Cardiac muscle cell (in vitro differentiated cells and primary cell): ENCODE results near the gene GUCY2D. TPM values are rescaled to one million over a fixed set of nuclear protein-coding genes. Genes with fewer than 3 reads are reported as not detected.

Source experiments
- DNase-seq, 2 donors: peaks; one replicate each; pipeline versions ENCODE4 v3.0.0 to v3.0.0-alpha.2; 2010 to 2017; ENCODE audit warnings: low read depth in 1 of 2, low spot score in 1 of 2
- H3K27ac ChIP-seq: fragments of 200-600 bp; sonication (generic); 2 replicates; pipeline ENCODE4 v1.5.1; 2016
- H3K27me3 ChIP-seq: fragments of 200-600 bp; sonication (generic); 2 replicates; pipeline ENCODE4 v1.6.0; 2016; ENCODE audit warnings: control low read depth
- H3K36me3 ChIP-seq: fragments of 200-600 bp; sonication (generic); 2 replicates; pipeline ENCODE4 v1.5.1; 2016; ENCODE audit warnings: control low read depth
- H3K4me1 ChIP-seq: fragments of 200-600 bp; sonication (generic); 2 replicates; pipeline ENCODE4 v1.8.1; 2017; ENCODE audit warnings: low read depth, mild to moderate bottlenecking, mixed run types
- H3K4me3 ChIP-seq: fragments of 200-600 bp; sonication (generic); 2 replicates; pipeline ENCODE4 v1.5.1; 2016; ENCODE audit warnings: mild to moderate bottlenecking
- H3K9me3 ChIP-seq: fragments of 200-600 bp; sonication (generic); 2 replicates; pipeline ENCODE4 v1.5.1; 2017; ENCODE audit warnings: low read depth, mild to moderate bottlenecking, control low read depth
- CTCF ChIP-seq: IDR thresholded peaks from 2 replicates; pipeline ENCODE4 v1.5.1; 2012; ENCODE audit warnings: low read depth, mild to moderate bottlenecking, low read length
- polyA plus RNA-seq: library from polyadenylated mRNA; unstranded; fragments of >200 nt; fragmentation: Nextera tagmentation; extraction: Ambion mirVana; gene quantifications from 2 replicates; pipeline ENCODE4 v1.2.1, GENCODE V29; 2016
- total RNA-seq: library from RNA; depleted of rRNA; stranded (reverse); fragments of >200 nt; gene quantifications from 2 replicates; pipeline ENCODE4 v1.2.3, GENCODE V29; 2016

Gene GUCY2D
- total and polyA plus RNA-seq, 2 experiments from 2014 or later = 0.54 to 1.1 TPM

- TF ChIP-seq CTCF = no peak
- H3K36me3 ChIP-seq = no peaks in the 10 kb centered on the region
- H3K4me1 ChIP-seq = no peaks in the 10 kb centered on the region
- no peaks in the 10 kb centered on the region for H3K27me3 ChIP-seq
- no peaks in the 10 kb centered on the region for H3K9me3 ChIP-seq
- no peak overlapping the region for H3K27ac ChIP-seq
- DNase-seq = no peak
- H3K4me3 ChIP-seq = no peak overlapping the region
These were observed 37.3 kb downstream of the GUCY2D start for GRCh38 chr17:8039611-8040168.

- H3K27me3 ChIP-seq = no peaks in the 10 kb centered on the region
- no peak overlapping the region for H3K27ac ChIP-seq
- peak; percentile 62 to 96 for DNase-seq
- H3K4me1 ChIP-seq = no peaks in the 10 kb centered on the region
- no peak overlapping the region for H3K4me3 ChIP-seq
- no peaks in the 10 kb centered on the region for H3K9me3 ChIP-seq
- TF ChIP-seq CTCF = peak; percentile 62
- no peaks in the 10 kb centered on the region for H3K36me3 ChIP-seq
These were observed 39.0 kb downstream of the GUCY2D start for GRCh38 chr17:8041249-8041928.

DNA sequence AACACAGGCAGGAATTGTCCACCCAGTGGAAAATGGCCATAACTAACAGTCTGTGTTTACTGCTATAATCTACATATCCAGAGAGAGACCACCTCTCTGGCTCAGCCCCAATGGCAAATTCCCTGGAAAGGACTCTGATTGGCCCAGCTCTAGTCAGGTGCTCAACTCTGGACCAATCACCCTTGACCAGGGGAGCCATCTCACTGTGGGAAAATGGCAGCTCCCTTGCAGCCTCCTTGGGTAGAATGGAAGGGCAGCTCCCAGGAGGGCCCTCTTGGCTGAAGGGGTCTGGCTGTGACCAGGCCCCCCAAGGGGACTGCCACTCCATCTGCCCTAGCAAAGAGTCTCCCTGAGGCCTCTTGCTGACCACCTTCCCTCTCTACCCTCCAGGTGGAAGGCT is 39.6 kb downstream of the GUCY2D start:
- Histone ChIP-seq H3K4me3 (no peak overlapping the region), H3K27ac (no peak overlapping the region), H3K36me3 (no peaks in the 10 kb centered on the region), H3K4me1 (no peaks in the 10 kb centered on the region), H3K27me3 (no peaks in the 10 kb centered on the region), H3K9me3 (no peaks in the 10 kb centered on the region)
- no peak for DNase-seq
- no peak for TF ChIP-seq CTCF

GRCh38 chr17:8044819-8045810 is 42.7 kb downstream of the GUCY2D start:
- Histone ChIP-seq H3K4me3 (no peak overlapping the region), H3K27ac (no peak overlapping the region), H3K27me3 (no peaks in the 10 kb centered on the region), H3K36me3 (no peaks in the 10 kb centered on the region), H3K4me1 (no peaks in the 10 kb centered on the region), H3K9me3 (no peaks in the 10 kb centered on the region)
- no peak for TF ChIP-seq CTCF
- DNase-seq = no peak

GRCh38 chr17:8046306-8046928 is 44.0 kb downstream of the GUCY2D start:
- H3K4me1 ChIP-seq = no peaks in the 10 kb centered on the region
- no peak overlapping the region for H3K4me3 ChIP-seq
- H3K9me3 ChIP-seq = no peaks in the 10 kb centered on the region
- no peak for TF ChIP-seq CTCF
- no peak for DNase-seq
- no peaks in the 10 kb centered on the region for H3K36me3 ChIP-seq
- peaks cover 3% of the 10 kb centered on the region for H3K27me3 ChIP-seq
- no peak overlapping the region for H3K27ac ChIP-seq
